ENCODE data around the gene COL19A1.
"Not testable (repeated sequence)": the region's sequence is repeated elsewhere in the genome, so short reads cannot be mapped to it uniquely, and the experiment has no call there.

Gene COL19A1

GRCh38 chr6:69866351-69866769, at the start of gene COL19A1:
COL19A1 (plus strand) TSS chr6:69866556; CDS start chr6:69879568, 13,012 bp downstream.
- Histone ChIP-seq H3K9me3 (ENCODE audit: control insufficient read depth in 5 of 5, low read length in 5 of 5) (no peaks in the 10 kb centered on the region), H3K4me1 (ENCODE audit: control insufficient read depth in 5 of 5, insufficient read depth in 5 of 5, low read length in 5 of 5) (peaks cover 5 to 17% (median 16%) of the 10 kb centered on the region in 5 donors), H3K27me3 (ENCODE audit: control insufficient read depth in 5 of 5, insufficient read depth in 4 of 5, low read length in 5 of 5) (peaks cover 0 to 6% (median 5%) of the 10 kb centered on the region in 5 donors), H3K9ac (ENCODE audit: low read length in 5 of 5) (peak within 1 kb of the TSS; percentile 44 to 60 (median 57)), H3K27ac (ENCODE audit: low read depth, low read length) (no peak within 1 kb of the TSS), H3K36me3 (ENCODE audit: control insufficient read depth in 5 of 5, insufficient read depth in 5 of 5, low read length in 5 of 5) (no peaks in the 10 kb centered on the region), H3K4me3 (ENCODE audit: low read depth in 1 of 5, low read length in 5 of 5) (peak within 1 kb of the TSS; percentile 63 to 79 (median 70))

DNA sequence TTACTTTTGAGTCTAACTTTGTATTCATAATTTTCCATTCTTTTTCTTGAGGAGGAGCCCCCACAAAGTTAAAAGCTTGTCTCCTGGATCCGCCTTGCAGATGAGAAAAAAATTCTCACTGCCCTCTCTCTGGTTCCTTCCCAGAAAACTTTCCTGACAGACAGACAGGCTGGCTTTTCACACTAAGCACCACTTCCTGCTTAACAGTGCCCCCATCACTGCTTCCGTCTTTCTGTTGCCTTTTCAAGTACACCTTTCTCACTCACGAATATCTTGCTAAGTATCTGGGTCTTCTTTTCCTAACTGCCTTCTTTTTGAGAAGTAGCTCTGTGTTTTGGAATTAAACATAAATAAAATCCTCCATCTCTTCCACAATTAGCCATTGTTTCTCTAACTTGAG, 49.8 kb upstream of the COL19A1 start:
- H3K4me3 ChIP-seq (ENCODE audit: low read depth in 1 of 5, low read length in 5 of 5), result no peak overlapping the region
- no peaks in the 10 kb centered on the region for H3K36me3 ChIP-seq (ENCODE audit: control insufficient read depth in 5 of 5, insufficient read depth in 5 of 5, low read length in 5 of 5)
- no peaks in the 10 kb centered on the region for H3K9me3 ChIP-seq (ENCODE audit: control insufficient read depth in 5 of 5, low read length in 5 of 5)
- H3K27me3 ChIP-seq (ENCODE audit: control insufficient read depth in 5 of 5, insufficient read depth in 4 of 5, low read length in 5 of 5), result no peaks in the 10 kb centered on the region
- H3K27ac ChIP-seq (ENCODE audit: low read depth, low read length), result no peak overlapping the region
- H3K4me1 ChIP-seq (ENCODE audit: control insufficient read depth in 5 of 5, insufficient read depth in 5 of 5, low read length in 5 of 5), result no peaks in the 10 kb centered on the region
- H3K9ac ChIP-seq (ENCODE audit: low read length in 5 of 5), result no peak overlapping the region

- no peak overlapping the region for H3K9ac ChIP-seq (ENCODE audit: low read length in 5 of 5)
- H3K4me1 ChIP-seq (ENCODE audit: control insufficient read depth in 5 of 5, insufficient read depth in 5 of 5, low read length in 5 of 5), result no peaks in the 10 kb centered on the region
- no peaks in the 10 kb centered on the region for H3K36me3 ChIP-seq (ENCODE audit: control insufficient read depth in 5 of 5, insufficient read depth in 5 of 5, low read length in 5 of 5)
- H3K27ac ChIP-seq (ENCODE audit: low read depth, low read length), result no peak overlapping the region
- no peak overlapping the region for H3K4me3 ChIP-seq (ENCODE audit: low read depth in 1 of 5, low read length in 5 of 5)
- no peaks in the 10 kb centered on the region for H3K9me3 ChIP-seq (ENCODE audit: control insufficient read depth in 5 of 5, low read length in 5 of 5)
- H3K27me3 ChIP-seq (ENCODE audit: control insufficient read depth in 5 of 5, insufficient read depth in 4 of 5, low read length in 5 of 5), result no peaks in the 10 kb centered on the region
These were observed 49.0 kb upstream of the COL19A1 start for GRCh38 chr6:69817358-69817757.

DNA sequence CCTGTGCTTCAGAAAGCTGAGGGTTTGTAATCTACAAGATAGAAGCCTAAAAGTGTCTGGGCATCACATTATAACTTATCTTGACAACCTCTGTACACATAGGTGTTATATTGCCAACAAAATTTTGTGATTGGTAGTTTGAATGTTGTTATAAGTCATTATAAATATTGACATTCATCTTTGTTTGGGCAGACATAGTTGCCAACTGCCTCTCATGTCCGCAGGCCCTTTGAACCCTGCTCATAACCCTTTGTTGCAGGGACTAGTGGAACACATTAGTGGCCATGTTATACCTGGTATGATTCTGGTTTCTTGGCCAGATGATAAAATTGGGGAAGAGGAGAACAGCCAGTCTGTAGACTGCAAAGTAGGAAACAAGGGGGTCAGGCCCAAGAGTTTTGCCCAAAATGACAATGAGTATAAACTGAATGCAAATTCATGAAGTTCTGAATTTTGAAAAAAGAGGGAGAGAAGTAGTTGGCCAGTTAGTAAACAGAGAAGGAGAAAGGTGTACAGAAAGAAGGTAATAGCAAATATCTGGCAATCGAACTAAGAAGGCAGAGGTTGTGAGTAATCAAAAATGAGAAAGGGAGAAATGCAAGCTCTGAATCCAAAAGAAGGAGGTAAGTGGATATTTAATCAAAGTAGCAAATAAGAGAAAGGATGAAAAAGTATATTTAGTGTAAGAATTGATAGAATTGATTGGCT, 48.0 kb upstream of the COL19A1 start:
- no peaks in the 10 kb centered on the region for H3K9me3 ChIP-seq (ENCODE audit: control insufficient read depth in 5 of 5, low read length in 5 of 5)
- no peak overlapping the region for H3K27ac ChIP-seq (ENCODE audit: low read depth, low read length)
- no peak overlapping the region for H3K9ac ChIP-seq (ENCODE audit: low read length in 5 of 5)
- H3K27me3 ChIP-seq (ENCODE audit: control insufficient read depth in 5 of 5, insufficient read depth in 4 of 5, low read length in 5 of 5), result no peaks in the 10 kb centered on the region
- no peaks in the 10 kb centered on the region for H3K4me1 ChIP-seq (ENCODE audit: control insufficient read depth in 5 of 5, insufficient read depth in 5 of 5, low read length in 5 of 5)
- no peak overlapping the region for H3K4me3 ChIP-seq (ENCODE audit: low read depth in 1 of 5, low read length in 5 of 5)
- no peaks in the 10 kb centered on the region for H3K36me3 ChIP-seq (ENCODE audit: control insufficient read depth in 5 of 5, insufficient read depth in 5 of 5, low read length in 5 of 5)

DNA sequence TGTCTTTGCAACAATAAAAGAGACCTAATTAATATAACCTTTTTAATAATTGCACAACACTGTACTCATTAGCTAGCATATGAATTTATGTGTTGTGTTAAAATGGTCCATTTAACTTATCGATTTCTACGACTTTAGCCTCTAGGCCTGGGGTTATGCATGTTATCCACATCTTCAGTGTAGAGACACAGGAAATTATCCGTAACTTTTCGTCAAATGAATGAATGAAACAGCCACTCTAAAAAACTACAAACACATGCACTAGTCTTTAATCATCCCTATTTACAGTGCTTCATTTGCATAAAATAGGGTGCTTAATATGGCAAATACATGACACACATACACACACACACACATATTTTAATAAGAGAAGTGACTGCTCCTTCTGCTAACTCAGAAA, 47.2 kb upstream of the COL19A1 start:
- H3K4me1 ChIP-seq (ENCODE audit: control insufficient read depth in 5 of 5, insufficient read depth in 5 of 5, low read length in 5 of 5), result no peaks in the 10 kb centered on the region
- H3K9ac ChIP-seq (ENCODE audit: low read length in 5 of 5), result no peak overlapping the region
- no peaks in the 10 kb centered on the region for H3K9me3 ChIP-seq (ENCODE audit: control insufficient read depth in 5 of 5, low read length in 5 of 5)
- no peaks in the 10 kb centered on the region for H3K36me3 ChIP-seq (ENCODE audit: control insufficient read depth in 5 of 5, insufficient read depth in 5 of 5, low read length in 5 of 5)
- no peak overlapping the region for H3K27ac ChIP-seq (ENCODE audit: low read depth, low read length)
- H3K27me3 ChIP-seq (ENCODE audit: control insufficient read depth in 5 of 5, insufficient read depth in 4 of 5, low read length in 5 of 5), result no peaks in the 10 kb centered on the region
- no peak overlapping the region for H3K4me3 ChIP-seq (ENCODE audit: low read depth in 1 of 5, low read length in 5 of 5)

DNA sequence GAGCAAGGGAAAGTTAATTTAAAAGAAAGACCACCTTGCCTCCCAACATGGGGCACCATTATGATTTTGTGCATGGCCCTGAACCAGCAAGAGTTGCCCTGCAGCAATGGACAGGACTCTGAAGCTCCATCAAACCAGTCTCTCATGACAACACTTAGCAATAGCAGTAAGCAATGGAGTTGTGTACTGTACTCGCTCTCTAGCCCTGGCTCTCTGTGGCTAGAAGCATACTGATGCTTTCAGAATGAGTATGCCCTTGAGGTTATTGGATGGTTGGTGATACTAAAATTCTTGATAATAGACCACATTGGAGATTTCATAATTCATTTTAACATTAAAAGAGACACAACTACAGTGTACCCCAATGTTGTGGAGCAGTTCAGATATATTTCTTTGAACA, 46.3 kb upstream of the COL19A1 start:
- H3K9me3 ChIP-seq (ENCODE audit: control insufficient read depth in 5 of 5, low read length in 5 of 5), result no peaks in the 10 kb centered on the region
- no peak overlapping the region for H3K9ac ChIP-seq (ENCODE audit: low read length in 5 of 5)
- H3K4me3 ChIP-seq (ENCODE audit: low read depth in 1 of 5, low read length in 5 of 5), result no peak overlapping the region
- H3K4me1 ChIP-seq (ENCODE audit: control insufficient read depth in 5 of 5, insufficient read depth in 5 of 5, low read length in 5 of 5), result no peaks in the 10 kb centered on the region
- H3K27me3 ChIP-seq (ENCODE audit: control insufficient read depth in 5 of 5, insufficient read depth in 4 of 5, low read length in 5 of 5), result no peaks in the 10 kb centered on the region
- H3K36me3 ChIP-seq (ENCODE audit: control insufficient read depth in 5 of 5, insufficient read depth in 5 of 5, low read length in 5 of 5), result no peaks in the 10 kb centered on the region
- H3K27ac ChIP-seq (ENCODE audit: low read depth, low read length), result no peak overlapping the region

DNA sequence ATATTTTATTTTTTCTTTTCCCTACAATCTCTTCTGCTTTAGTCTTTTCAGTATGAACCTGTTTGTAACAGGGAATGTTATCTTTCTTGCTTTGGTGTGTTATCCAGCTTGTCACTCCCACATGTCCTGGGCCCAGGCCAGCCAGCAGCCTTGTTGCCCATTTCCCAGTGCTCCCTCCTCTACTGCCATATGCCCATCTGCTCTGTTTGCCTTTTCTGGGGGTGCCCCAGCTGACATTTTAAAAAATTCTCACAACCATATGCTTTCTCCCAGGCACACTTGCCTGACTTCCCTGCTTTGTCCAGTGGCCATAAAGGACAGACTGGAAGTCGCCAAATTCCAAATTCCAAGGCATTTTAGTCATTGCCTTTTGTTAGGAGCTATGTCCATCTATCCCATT, 45.9 kb upstream of the COL19A1 start:
- Histone ChIP-seq H3K4me3 (ENCODE audit: low read depth in 1 of 5, low read length in 5 of 5) (no peak overlapping the region), H3K4me1 (ENCODE audit: control insufficient read depth in 5 of 5, insufficient read depth in 5 of 5, low read length in 5 of 5) (no peaks in the 10 kb centered on the region), H3K9me3 (ENCODE audit: control insufficient read depth in 5 of 5, low read length in 5 of 5) (no peaks in the 10 kb centered on the region), H3K36me3 (ENCODE audit: control insufficient read depth in 5 of 5, insufficient read depth in 5 of 5, low read length in 5 of 5) (no peaks in the 10 kb centered on the region), H3K27ac (ENCODE audit: low read depth, low read length) (no peak overlapping the region), H3K27me3 (ENCODE audit: control insufficient read depth in 5 of 5, insufficient read depth in 4 of 5, low read length in 5 of 5) (no peaks in the 10 kb centered on the region), H3K9ac (ENCODE audit: low read length in 5 of 5) (no peak overlapping the region)

DNA sequence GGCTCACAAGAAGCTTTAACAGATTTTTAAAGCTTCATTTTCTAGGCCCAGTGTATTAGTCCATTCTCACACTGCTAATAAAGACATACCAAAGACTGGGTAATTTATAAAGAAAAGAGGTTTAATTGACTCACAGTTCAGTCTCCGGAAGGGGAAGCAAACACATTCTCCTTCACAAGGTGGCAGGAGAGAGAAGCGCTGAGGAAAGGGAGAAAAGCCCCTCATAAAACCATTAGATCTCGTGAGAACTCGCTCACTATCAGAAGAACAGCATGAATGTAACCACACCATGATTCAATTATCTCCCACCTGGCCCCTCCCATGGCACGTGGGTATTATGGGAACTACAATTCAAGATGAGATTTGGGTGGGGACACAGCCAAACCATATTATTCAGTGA, 42.0 kb upstream of the COL19A1 start:
- not testable (repeated sequence) for H3K36me3 ChIP-seq (ENCODE audit: control insufficient read depth in 5 of 5, insufficient read depth in 5 of 5, low read length in 5 of 5); H3K9me3 ChIP-seq (ENCODE audit: control insufficient read depth in 5 of 5, low read length in 5 of 5); H3K4me1 ChIP-seq (ENCODE audit: control insufficient read depth in 5 of 5, insufficient read depth in 5 of 5, low read length in 5 of 5); H3K4me3 ChIP-seq (ENCODE audit: low read depth in 1 of 5, low read length in 5 of 5); H3K27ac ChIP-seq (ENCODE audit: low read depth, low read length); H3K27me3 ChIP-seq (ENCODE audit: control insufficient read depth in 5 of 5, insufficient read depth in 4 of 5, low read length in 5 of 5); H3K9ac ChIP-seq (ENCODE audit: low read length in 5 of 5)

DNA sequence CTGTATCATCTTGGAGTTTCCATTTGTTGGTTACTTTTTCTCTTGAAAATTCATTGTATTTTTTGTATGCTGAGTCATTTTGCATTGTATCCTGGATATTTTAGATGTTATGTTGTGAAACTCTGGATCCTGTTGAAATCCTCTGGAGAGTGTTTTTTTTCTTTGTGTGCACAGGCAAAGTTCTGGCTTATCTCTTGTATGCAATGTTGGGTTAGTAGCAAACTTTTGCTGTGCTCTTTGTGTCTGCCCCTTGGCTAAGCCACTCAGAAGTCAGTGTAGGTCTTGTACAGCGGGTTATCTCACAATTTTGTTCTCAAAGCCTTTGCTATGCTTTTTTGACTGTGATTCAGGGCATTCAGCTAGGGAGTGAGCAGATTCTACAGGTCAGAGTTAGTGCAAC, 40.5 kb upstream of the COL19A1 start:
- Histone ChIP-seq H3K27ac (ENCODE audit: low read depth, low read length) (no peak overlapping the region), H3K4me3 (ENCODE audit: low read depth in 1 of 5, low read length in 5 of 5) (no peak overlapping the region), H3K9ac (ENCODE audit: low read length in 5 of 5) (no peak overlapping the region), H3K36me3 (ENCODE audit: control insufficient read depth in 5 of 5, insufficient read depth in 5 of 5, low read length in 5 of 5) (no peaks in the 10 kb centered on the region), H3K9me3 (ENCODE audit: control insufficient read depth in 5 of 5, low read length in 5 of 5) (no peaks in the 10 kb centered on the region), H3K4me1 (ENCODE audit: control insufficient read depth in 5 of 5, insufficient read depth in 5 of 5, low read length in 5 of 5) (peaks cover 0 to 8% (median 6%) of the 10 kb centered on the region in 5 donors), H3K27me3 (ENCODE audit: control insufficient read depth in 5 of 5, insufficient read depth in 4 of 5, low read length in 5 of 5) (no peaks in the 10 kb centered on the region)

GRCh38 chr6:69827276-69827893, 39.0 kb upstream of the COL19A1 start:
- Histone ChIP-seq H3K27ac (ENCODE audit: low read depth, low read length) (no peak overlapping the region), H3K9ac (ENCODE audit: low read length in 5 of 5) (no peak overlapping the region), H3K4me3 (ENCODE audit: low read depth in 1 of 5, low read length in 5 of 5) (no peak overlapping the region), H3K9me3 (ENCODE audit: control insufficient read depth in 5 of 5, low read length in 5 of 5) (no peaks in the 10 kb centered on the region), H3K27me3 (ENCODE audit: control insufficient read depth in 5 of 5, insufficient read depth in 4 of 5, low read length in 5 of 5) (no peaks in the 10 kb centered on the region), H3K4me1 (ENCODE audit: control insufficient read depth in 5 of 5, insufficient read depth in 5 of 5, low read length in 5 of 5) (peaks cover 0 to 8% (median 6%) of the 10 kb centered on the region in 5 donors), H3K36me3 (ENCODE audit: control insufficient read depth in 5 of 5, insufficient read depth in 5 of 5, low read length in 5 of 5) (no peaks in the 10 kb centered on the region)
